WTC11 (cell line): ENCODE results near the gene CERS3. TPM values are rescaled to one million over a fixed set of nuclear protein-coding genes. Genes with fewer than 3 reads are reported as not detected.

Experiments
- ATAC-seq: fragments of 200-7000 bp; cut with Tn5 transposase; 2 replicates; pipeline ENCODE4 v1.10.0; 2021; ENCODE audit warnings: mild to moderate bottlenecking, moderate library complexity
- CTCF ChIA-PET: fragments of 300-600 bp; sonication (Branson Sonifier 250); formaldehyde crosslinking; loops from one replicate; lab custom pipeline; 2021; ENCODE audit warnings: antibody characterized with exemption; lab: Charles Lee
- POLR2A ChIA-PET: fragments of 350-600 bp; sonication (Branson Sonifier 250); formaldehyde crosslinking; loops from one replicate; lab custom pipeline; 2021; ENCODE audit warnings: antibody characterized with exemption; lab: Charles Lee
- DNase-seq: peaks from one replicate; pipeline ENCODE4 v3.0.0; 2021; ENCODE audit warnings: low spot score
- H3K27ac Mint-ChIP-seq: 2 replicates; pipeline ENCODE4 v1.8.0; 2021; ENCODE audit warnings: mixed read lengths
- H3K27me3 Mint-ChIP-seq: 2 replicates; pipeline ENCODE4 v1.8.0; 2021; ENCODE audit warnings: low read depth, mild to moderate bottlenecking, moderate library complexity, mixed read lengths
- H3K36me3 Mint-ChIP-seq: 2 replicates; pipeline ENCODE4 v1.8.0; 2021; ENCODE audit warnings: mixed read lengths
- H3K4me1 Mint-ChIP-seq: 2 replicates; pipeline ENCODE4 v1.8.0; 2022; ENCODE audit warnings: mixed read lengths
- H3K4me3 Mint-ChIP-seq: 2 replicates; pipeline ENCODE4 v1.8.0; 2021; ENCODE audit warnings: mild to moderate bottlenecking, moderate library complexity, mixed read lengths
- H3K9me3 Mint-ChIP-seq: 2 replicates; pipeline ENCODE4 v1.8.0; 2021; ENCODE audit warnings: mixed read lengths
- ATF1 ChIP-seq: sonication (generic); formaldehyde crosslinking; IDR thresholded peaks from 2 replicates; pipeline ENCODE4 v1.8.1; 2023; ENCODE audit warnings: mild to moderate bottlenecking, moderate library complexity, missing genetic modification reagents
- ATF3 ChIP-seq: sonication (generic); formaldehyde crosslinking; conservative IDR thresholded peaks from 2 replicates; pipeline ENCODE4 v1.8.1; 2022; ENCODE audit warnings: mild to moderate bottlenecking, missing genetic modification reagents
- ATF6 ChIP-seq: sonication (generic); formaldehyde crosslinking; IDR thresholded peaks from 2 replicates; pipeline ENCODE4 v1.8.1; 2023; ENCODE audit warnings: mild to moderate bottlenecking, missing genetic modification reagents
- CBFB ChIP-seq: sonication (generic); formaldehyde crosslinking; IDR thresholded peaks from 2 replicates; pipeline ENCODE4 v1.8.1; 2022; ENCODE audit warnings: mild to moderate bottlenecking, low read depth, missing genetic modification reagents
- CDX4 ChIP-seq: fragments of 250-450 bp; sonication (Bioruptor Pico); IDR thresholded peaks from 2 replicates; pipeline ENCODE4 v1.9.0; 2021; ENCODE audit warnings: moderate library complexity, mild to moderate bottlenecking, inconsistent platforms, borderline replicate concordance
- CREB1 ChIP-seq: sonication (generic); formaldehyde crosslinking; IDR thresholded peaks from 2 replicates; pipeline ENCODE4 v1.8.0; 2023; ENCODE audit warnings: mild to moderate bottlenecking, missing genetic modification reagents
- ERG ChIP-seq: fragments of 250-450 bp; sonication (Bioruptor Pico); IDR thresholded peaks from 2 replicates; pipeline ENCODE4 v1.8.0; 2021; ENCODE audit warnings: mild to moderate bottlenecking
- ETV6 ChIP-seq: sonication (generic); formaldehyde crosslinking; IDR thresholded peaks from 2 replicates; pipeline ENCODE4 v1.8.1; 2022; ENCODE audit warnings: mild to moderate bottlenecking, missing genetic modification reagents
- GABPB1 ChIP-seq: sonication (generic); formaldehyde crosslinking; IDR thresholded peaks from 2 replicates; pipeline ENCODE4 v1.8.1; 2023; ENCODE audit warnings: mild to moderate bottlenecking, missing genetic modification reagents
- GTF2I ChIP-seq: fragments of 250-450 bp; sonication (Bioruptor Pico); conservative IDR thresholded peaks from 2 replicates; pipeline ENCODE4 v1.4.0; 2021; ENCODE audit warnings: mild to moderate bottlenecking
- NFYB ChIP-seq: sonication (generic); formaldehyde crosslinking; conservative IDR thresholded peaks from 2 replicates; pipeline ENCODE4 v1.8.0; 2022; ENCODE audit warnings: low read depth, missing genetic modification reagents
- OVOL2 ChIP-seq: fragments of 250-450 bp; sonication (Bioruptor Pico); IDR thresholded peaks from 2 replicates; pipeline ENCODE4 v1.9.0; 2021; ENCODE audit warnings: mild to moderate bottlenecking, borderline replicate concordance
- PRDM15 ChIP-seq: sonication (generic); formaldehyde crosslinking; IDR thresholded peaks from 2 replicates; pipeline ENCODE4 v1.8.0; 2022; ENCODE audit warnings: missing genetic modification reagents
- SMAD4 ChIP-seq: sonication (generic); formaldehyde crosslinking; IDR thresholded peaks from 2 replicates; pipeline ENCODE4 v1.8.0; 2022; ENCODE audit warnings: mild to moderate bottlenecking, missing genetic modification reagents
- TP53 ChIP-seq: sonication (generic); formaldehyde crosslinking; IDR thresholded peaks from 2 replicates; pipeline ENCODE4 v1.8.1; 2023; ENCODE audit warnings: mild to moderate bottlenecking, missing genetic modification reagents
- ZNF138 ChIP-seq: sonication (generic); formaldehyde crosslinking; conservative IDR thresholded peaks from 2 replicates; pipeline ENCODE4 v1.8.1; 2022; ENCODE audit warnings: mild to moderate bottlenecking, moderate library complexity, missing genetic modification reagents
- ZNF219 ChIP-seq: sonication (generic); formaldehyde crosslinking; IDR thresholded peaks from 2 replicates; pipeline ENCODE4 v1.8.0; 2023; ENCODE audit warnings: missing genetic modification reagents, mild to moderate bottlenecking, borderline replicate concordance
- ZNF281 ChIP-seq: sonication (generic); formaldehyde crosslinking; IDR thresholded peaks from 2 replicates; pipeline ENCODE4 v1.8.0; 2023; ENCODE audit warnings: mild to moderate bottlenecking, missing genetic modification reagents
- ZNF317 ChIP-seq: sonication (generic); formaldehyde crosslinking; IDR thresholded peaks from 2 replicates; pipeline ENCODE4 v1.8.1; 2023; ENCODE audit warnings: low read depth, mild to moderate bottlenecking, moderate library complexity, missing genetic modification reagents, borderline replicate concordance
- ZNF396 ChIP-seq: fragments of 250-450 bp; sonication (Bioruptor Pico); IDR thresholded peaks from 2 replicates; pipeline ENCODE4 v1.8.0; 2021; ENCODE audit warnings: mild to moderate bottlenecking, moderate library complexity, borderline replicate concordance
- ZNF423 ChIP-seq: fragments of 250-450 bp; sonication (Bioruptor Pico); IDR thresholded peaks from 2 replicates; pipeline ENCODE4 v2.1.2; 2022; ENCODE audit warnings: mild to moderate bottlenecking, moderate library complexity
- ZNF512 ChIP-seq: sonication (generic); formaldehyde crosslinking; IDR thresholded peaks from 2 replicates; pipeline ENCODE4 v1.8.1; 2022; ENCODE audit warnings: missing genetic modification reagents, borderline replicate concordance
- total RNA-seq: library from RNA; stranded (reverse); gene quantifications from 3 replicates; pipeline ENCODE4 v1.2.3, GENCODE V29; 2021

CERS3 gene
- total RNA-seq, 1 experiment from 2014 or later: 0.74 TPM

- no peak for ATAC-seq
- no peak overlapping the region for H3K4me3 Mint-ChIP-seq
- DNase-seq: no peak
- H3K9me3 Mint-ChIP-seq: peaks cover 38% of the 10 kb centered on the region
- TF ChIP-seq ZNF396 (CRISPR knock-in tag) (no peak), ATF3 (no peak)
- H3K27me3 Mint-ChIP-seq: no peaks in the 10 kb centered on the region; the same call in 1 of the 2 replicates
- H3K36me3 Mint-ChIP-seq: peaks cover 25% of the 10 kb centered on the region
- no peak overlapping the region for H3K27ac Mint-ChIP-seq
- CTCF ChIA-PET: no interaction called here
- POLR2A ChIA-PET: no interaction called here
- H3K4me1 Mint-ChIP-seq: no peaks in the 10 kb centered on the region
Measured at GRCh38 chr15:100426937-100427336, 101.8 kb downstream of the CERS3 start.

- H3K4me3 Mint-ChIP-seq: no peak overlapping the region
- TF ChIP-seq PRDM15: no peak
- no peak for TF ChIP-seq SMAD4
- no peak for TF ChIP-seq ZNF512 (CRISPR knock-in tag)
- TF ChIP-seq ATF1: no peak
- no peak for TF ChIP-seq CREB1 (CRISPR knock-in tag)
- no peak for TF ChIP-seq CDX4 (CRISPR knock-in tag)
- TF ChIP-seq ZNF423: no peak
- no peak for TF ChIP-seq GTF2I
- no peak for TF ChIP-seq ZNF317
- no peak for TF ChIP-seq OVOL2
- no peak for TF ChIP-seq GABPB1 (CRISPR knock-in tag)
- TF ChIP-seq ATF6 (CRISPR knock-in tag): no peak
- TF ChIP-seq ZNF138: no peak
- TF ChIP-seq ZNF396 (CRISPR knock-in tag): no peak
- ChIA-PET CTCF (no interaction called here), POLR2A (no interaction called here)
- ATAC-seq: no peak
- H3K27me3 Mint-ChIP-seq: 0 out of 2 replicates have a peak, but pooled peaks cover 3% of the 10 kb centered on the region
- H3K27ac Mint-ChIP-seq: no peak overlapping the region
- 0 out of 2 replicates have a peak, but pooled peaks cover 3% of the 10 kb centered on the region for H3K4me1 Mint-ChIP-seq
- no peak for DNase-seq
- peaks cover 18% of the 10 kb centered on the region for H3K36me3 Mint-ChIP-seq
- peaks cover 38% of the 10 kb centered on the region for H3K9me3 Mint-ChIP-seq
Measured at GRCh38 chr15:100405179-100405578, 123.6 kb downstream of the CERS3 start.

- Mint-ChIP-seq H3K27me3 (0 out of 2 replicates have a peak, but pooled peaks cover 2% of the 10 kb centered on the region), H3K27ac (no peak overlapping the region), H3K4me3 (no peak overlapping the region), H3K4me1 (no peaks in the 10 kb centered on the region), H3K36me3 (peaks cover 2% of the 10 kb centered on the region; the same call in 1 of the 2 replicates), H3K9me3 (peaks cover 22% of the 10 kb centered on the region)
- CTCF ChIA-PET: interaction anchor here (1.7 kb wide), 1 partner anchor 51 kb away, joined by 4 read pairs; no protein-coding TSS in a partner anchor
- POLR2A ChIA-PET: no interaction called here
- DNase-seq (no peak), ATAC-seq (no peak)
- no peak for TF ChIP-seq ETV6 (CRISPR knock-in tag)
- TF ChIP-seq CBFB: no peak
- no peak for TF ChIP-seq ZNF219 (CRISPR knock-in tag)
- TF ChIP-seq TP53 (CRISPR knock-in tag): no peak
- TF ChIP-seq ERG (CRISPR knock-in tag): no peak
- TF ChIP-seq ZNF138: no peak
- TF ChIP-seq ZNF281: no peak
- no peak for TF ChIP-seq NFYB
Measured at GRCh38 chr15:100400996-100401395, 127.8 kb downstream of the CERS3 start.
